ENCODE results near the gene SRPRA. TPM values are rescaled to one million over a fixed set of nuclear protein-coding genes. Genes with fewer than 3 reads are reported as not detected.

SRPRA gene
- total RNA-seq (2021) = 63.7 and 64.3 TPM in 2 replicates
- long read RNA-seq, transcript SRPRA-201 (14 exons, 3,069 nt) = major isoform, 192 of 233 reads
- long read RNA-seq, partial matches to known transcripts = 17 of 233 reads
- long read RNA-seq, other reads (novel, unspliced or antisense) = 20 of 233 reads

- no peaks in the 10 kb centered on the region for H3K9me3 ChIP-seq (ENCODE audit: control insufficient read depth, low read depth, low read length)
- H3K23me2 ChIP-seq (ENCODE audit: insufficient read length, low read depth, low read length, poor library complexity, severe bottlenecking) = peaks cover 7% of the 10 kb centered on the region
- no peak for TF ChIP-seq CTCF (conservative IDR thresholded peaks at IDR 0.05)
Observed at GRCh38 chr11:126268708-126269579, at the start of gene SRPRA, which contains the start of gene FOXRED1. Gene SRPRA, minus strand, starts transcription at chr11:126268895. Its CDS starts 91 bp downstream, at chr11:126268804. Gene FOXRED1, plus strand, starts transcription at chr11:126269154. Its CDS starts 53 bp downstream, at chr11:126269207.

More at GRCh38 chr11:126268708-126269579, at the start of gene SRPRA, which contains the start of gene FOXRED1:
- no CpG with 5 or more reads among the region's 64 CpGs for WGBS (ENCODE audit: extremely low coverage, insufficient read length, low lambda C conversion rate)
- Histone ChIP-seq H3K4me1 (ENCODE audit: insufficient read depth, low read length) (no peaks in the 10 kb centered on the region; the same call in 1 of the 2 replicates), H2AFZ (ENCODE audit: low read length) (no peak within 1 kb of the TSS), H4K20me1 (ENCODE audit: control insufficient read depth, insufficient read depth, insufficient read length) (no peaks in the 10 kb centered on the region), H2BK12ac (ENCODE audit: insufficient read length, low read depth, low read length) (no peak within 1 kb of the TSS), H4K91ac (ENCODE audit: insufficient read length, low read depth, low read length) (no peak within 1 kb of the TSS), H2BK120ac (ENCODE audit: low read depth, low read length, poor library complexity, severe bottlenecking) (no peak within 1 kb of the TSS), H3K14ac (ENCODE audit: insufficient read depth, low read length) (peak within 1 kb of the TSS; percentile 99), H3T11ph (ENCODE audit: low read length) (no peak within 1 kb of the TSS), H3K4me2 (ENCODE audit: insufficient read depth, insufficient read length, low read length) (peak within 1 kb of the TSS; percentile 98), H3K79me1 (ENCODE audit: insufficient read depth, low read depth, low read length, poor library complexity, severe bottlenecking) (peaks cover 4% of the 10 kb centered on the region), H2AK5ac (ENCODE audit: insufficient read length, low read length) (no peak within 1 kb of the TSS), H3K23ac (ENCODE audit: insufficient read length, low read depth, low read length) (no peak within 1 kb of the TSS), H3K79me2 (ENCODE audit: insufficient read depth, low read length) (peaks cover 8% of the 10 kb centered on the region; the same call in 1 of the 2 replicates), H2BK15ac (ENCODE audit: low read depth, low read length) (no peak within 1 kb of the TSS), H3K56ac (ENCODE audit: insufficient read length, low read depth, low read length) (no peak within 1 kb of the TSS), H2BK5ac (ENCODE audit: insufficient read length, low read length) (no peak within 1 kb of the TSS), H3K27me3 (ENCODE audit: insufficient read depth, low read length) (no peaks in the 10 kb centered on the region), H3K4ac (ENCODE audit: low read depth, low read length) (no peak within 1 kb of the TSS), H4K8ac (replicated peaks; ENCODE audit: insufficient read length, low read depth, low read length) (no peak within 1 kb of the TSS), H4K5ac (ENCODE audit: insufficient read length, low read depth, low read length) (peak within 1 kb of the TSS; percentile 36), H3K18ac (ENCODE audit: insufficient read length, low read depth, low read length) (peak within 1 kb of the TSS; percentile 96), H2BK20ac (ENCODE audit: low read depth, low read length, poor library complexity, severe bottlenecking) (no peak within 1 kb of the TSS), H3K9ac (ENCODE audit: extremely low read depth, insufficient read length, low read length) (peak within 1 kb of the TSS; percentile 99), H3K27ac (ENCODE audit: insufficient read length, low read depth, low read length) (peak within 1 kb of the TSS; percentile 41)
- peak; percentile 100 for DNase-seq
- peaks cover 13% of the 10 kb centered on the region in 2 experiments for H3K4me1 Mint-ChIP-seq
- no peaks in the 10 kb centered on the region for H3K9me3 Mint-ChIP-seq
- H3K27ac Mint-ChIP-seq = peak within 1 kb of the TSS; percentile 99 to 100 (median 100)
- no peaks in the 10 kb centered on the region for H3K27me3 Mint-ChIP-seq (ENCODE audit: low read depth)
- peaks cover 40 to 66% (median 64%) of the 10 kb centered on the region in 3 experiments; a peak in 6 of 7 replicates for H3K36me3 Mint-ChIP-seq (ENCODE audit: insufficient read depth in 1 of 3, low read depth in 3 of 3)
- peak within 1 kb of the TSS; percentile 93 to 96 for H3K4me3 Mint-ChIP-seq
